ENCODE results near the gene CCL23.

The CCL23 gene

GRCh38 chr17:35968520-35969054 is 49.2 kb downstream of the CCL23 start (continued):
- TF ChIP-seq, protein P1, sequence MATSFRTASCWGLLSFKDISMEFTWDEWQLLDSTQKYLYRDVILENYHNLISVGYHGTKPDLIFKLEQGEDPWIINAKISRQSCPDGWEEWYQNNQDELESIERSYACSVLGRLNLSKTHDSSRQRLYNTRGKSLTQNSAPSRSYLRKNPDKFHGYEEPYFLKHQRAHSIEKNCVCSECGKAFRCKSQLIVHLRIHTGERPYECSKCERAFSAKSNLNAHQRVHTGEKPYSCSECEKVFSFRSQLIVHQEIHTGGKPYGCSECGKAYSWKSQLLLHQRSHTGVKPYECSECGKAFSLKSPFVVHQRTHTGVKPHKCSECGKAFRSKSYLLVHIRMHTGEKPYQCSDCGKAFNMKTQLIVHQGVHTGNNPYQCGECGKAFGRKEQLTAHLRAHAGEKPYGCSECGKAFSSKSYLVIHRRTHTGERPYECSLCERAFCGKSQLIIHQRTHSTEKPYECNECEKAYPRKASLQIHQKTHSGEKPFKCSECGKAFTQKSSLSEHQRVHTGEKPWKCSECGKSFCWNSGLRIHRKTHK (tag by site-specific recombination; IDR thresholded peaks at IDR 0.05) = no peak
- TF ChIP-seq ZNF324 (tag by site-specific recombination; IDR thresholded peaks at IDR 0.05) (no peak), ZNF791 (tag by site-specific recombination; IDR thresholded peaks at IDR 0.05) (no peak), ZNF292 (tag by site-specific recombination; IDR thresholded peaks at IDR 0.05; ENCODE audit: borderline replicate concordance, low read depth) (no peak), ZBTB20 (tag by site-specific recombination; IDR thresholded peaks at IDR 0.05) (no peak), ELK4 (IDR thresholded peaks at IDR 0.05; ENCODE audit: borderline replicate concordance, low read depth, low read length) (no peak)
- TF ChIP-seq, protein P2, sequence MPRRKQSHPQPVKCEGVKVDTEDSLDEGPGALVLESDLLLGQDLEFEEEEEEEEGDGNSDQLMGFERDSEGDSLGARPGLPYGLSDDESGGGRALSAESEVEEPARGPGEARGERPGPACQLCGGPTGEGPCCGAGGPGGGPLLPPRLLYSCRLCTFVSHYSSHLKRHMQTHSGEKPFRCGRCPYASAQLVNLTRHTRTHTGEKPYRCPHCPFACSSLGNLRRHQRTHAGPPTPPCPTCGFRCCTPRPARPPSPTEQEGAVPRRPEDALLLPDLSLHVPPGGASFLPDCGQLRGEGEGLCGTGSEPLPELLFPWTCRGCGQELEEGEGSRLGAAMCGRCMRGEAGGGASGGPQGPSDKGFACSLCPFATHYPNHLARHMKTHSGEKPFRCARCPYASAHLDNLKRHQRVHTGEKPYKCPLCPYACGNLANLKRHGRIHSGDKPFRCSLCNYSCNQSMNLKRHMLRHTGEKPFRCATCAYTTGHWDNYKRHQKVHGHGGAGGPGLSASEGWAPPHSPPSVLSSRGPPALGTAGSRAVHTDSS (tag by site-specific recombination; IDR thresholded peaks at IDR 0.05) = no peak

DNA sequence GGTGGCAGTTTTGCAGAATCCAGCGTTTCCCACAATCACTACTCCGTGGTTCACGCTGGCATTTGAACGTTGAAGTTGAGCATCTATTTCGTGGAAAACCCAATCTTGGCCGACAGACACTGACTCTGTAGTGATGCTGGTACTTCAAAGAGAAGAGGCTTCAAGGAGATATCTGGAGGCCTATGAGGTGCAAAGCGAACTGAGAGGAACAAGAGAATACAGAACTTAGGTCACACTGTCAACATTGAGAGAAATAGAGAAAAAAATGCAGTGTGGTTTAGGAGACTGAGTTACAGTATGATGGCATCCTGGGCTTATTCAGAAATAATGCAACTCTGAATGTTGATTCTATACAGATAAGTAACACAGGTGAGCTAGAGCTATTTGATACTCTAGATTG is 52.5 kb downstream of the CCL23 start:
- TF ChIP-seq GLI4 (tag by site-specific recombination; IDR thresholded peaks at IDR 0.05) (no peak), ZNF138 (tag by site-specific recombination; IDR thresholded peaks at IDR 0.05; ENCODE audit: borderline replicate concordance) (no peak), MZF1 (tag by site-specific recombination; IDR thresholded peaks at IDR 0.05; ENCODE audit: borderline replicate concordance) (no peak), ZNF777 (tag by site-specific recombination; IDR thresholded peaks at IDR 0.05; ENCODE audit: borderline replicate concordance) (no peak), ZNF701 (tag by site-specific recombination; IDR thresholded peaks at IDR 0.05) (no peak), ZNF639 (tag by site-specific recombination; IDR thresholded peaks at IDR 0.05) (no peak), ZNF785 (tag by site-specific recombination; IDR thresholded peaks at IDR 0.05) (no peak), BCL11B (tag by site-specific recombination; IDR thresholded peaks at IDR 0.05; ENCODE audit: low read depth) (no peak), ZNF585B (tag by site-specific recombination; IDR thresholded peaks at IDR 0.05) (no peak), WT1 (tag by site-specific recombination; IDR thresholded peaks at IDR 0.05) (no peak), HOXC10 (CRISPR knock-in tag; IDR thresholded peaks at IDR 0.05) (no peak), ZNF155 (tag by site-specific recombination; IDR thresholded peaks at IDR 0.05) (no peak)
- TF ChIP-seq, protein P3, sequence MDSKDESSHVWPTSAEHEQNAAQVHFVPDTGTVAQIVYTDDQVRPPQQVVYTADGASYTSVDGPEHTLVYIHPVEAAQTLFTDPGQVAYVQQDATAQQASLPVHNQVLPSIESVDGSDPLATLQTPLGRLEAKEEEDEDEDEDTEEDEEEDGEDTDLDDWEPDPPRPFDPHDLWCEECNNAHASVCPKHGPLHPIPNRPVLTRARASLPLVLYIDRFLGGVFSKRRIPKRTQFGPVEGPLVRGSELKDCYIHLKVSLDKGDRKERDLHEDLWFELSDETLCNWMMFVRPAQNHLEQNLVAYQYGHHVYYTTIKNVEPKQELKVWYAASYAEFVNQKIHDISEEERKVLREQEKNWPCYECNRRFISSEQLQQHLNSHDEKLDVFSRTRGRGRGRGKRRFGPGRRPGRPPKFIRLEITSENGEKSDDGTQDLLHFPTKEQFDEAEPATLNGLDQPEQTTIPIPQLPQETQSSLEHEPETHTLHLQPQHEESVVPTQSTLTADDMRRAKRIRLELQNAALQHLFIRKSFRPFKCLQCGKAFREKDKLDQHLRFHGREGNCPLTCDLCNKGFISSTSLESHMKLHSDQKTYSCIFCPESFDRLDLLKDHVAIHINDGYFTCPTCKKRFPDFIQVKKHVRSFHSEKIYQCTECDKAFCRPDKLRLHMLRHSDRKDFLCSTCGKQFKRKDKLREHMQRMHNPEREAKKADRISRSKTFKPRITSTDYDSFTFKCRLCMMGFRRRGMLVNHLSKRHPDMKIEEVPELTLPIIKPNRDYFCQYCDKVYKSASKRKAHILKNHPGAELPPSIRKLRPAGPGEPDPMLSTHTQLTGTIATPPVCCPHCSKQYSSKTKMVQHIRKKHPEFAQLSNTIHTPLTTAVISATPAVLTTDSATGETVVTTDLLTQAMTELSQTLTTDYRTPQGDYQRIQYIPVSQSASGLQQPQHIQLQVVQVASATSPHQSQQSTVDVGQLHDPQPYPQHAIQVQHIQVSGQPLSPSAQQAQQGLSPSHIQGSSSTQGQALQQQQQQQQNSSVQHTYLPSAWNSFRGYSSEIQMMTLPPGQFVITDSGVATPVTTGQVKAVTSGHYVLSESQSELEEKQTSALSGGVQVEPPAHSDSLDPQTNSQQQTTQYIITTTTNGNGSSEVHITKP (tag by site-specific recombination; IDR thresholded peaks at IDR 0.05) = no peak
- no peak overlapping the region for H3K27ac ChIP-seq (ENCODE audit: extremely low read depth, low read depth, low read length)
- no peaks in the 10 kb centered on the region for H3K4me1 ChIP-seq (ENCODE audit: control insufficient read depth, insufficient read depth, low read length)
- ChIA-PET CTCF (interaction anchor here (1.8 to 13.6 kb wide), 3 partner anchors 11 to 518 kb away, joined by 8 to 330 read pairs (median 12); no protein-coding TSS in a partner anchor), POLR2A (no interaction called here)
- H3K36me3 ChIP-seq (ENCODE audit: control insufficient read depth in 2 of 2, insufficient read depth in 1 of 2, low read length in 2 of 2) = no peaks in the 10 kb centered on the region; a peak in 1 of 3 replicates
- no peaks in the 10 kb centered on the region for H3K9me3 ChIP-seq (ENCODE audit: control insufficient read depth, insufficient read depth, low read depth, low read length)
- H3K4me3 ChIP-seq (ENCODE audit: low read depth, low read length) = no peak overlapping the region

Measured in HEK293 (cell line).